HUES64 (cell line): Measurements from ENCODE around the gene SERPINA3.

Experiments used
- H3K27ac ChIP-seq: 2 replicates; pipeline ENCODE4 v1.7.0; 2013; ENCODE audit warnings: low read depth, low read length, inconsistent platforms
- H3K27me3 ChIP-seq: 2 replicates; pipeline ENCODE4 v1.6.1; 2013; ENCODE audit warnings: mild to moderate bottlenecking, low read length; ENCODE audit not compliant: insufficient read depth
- H3K36me3 ChIP-seq: 2 replicates; pipeline ENCODE4 v1.6.1; 2013; ENCODE audit warnings: mild to moderate bottlenecking, low read length; ENCODE audit not compliant: insufficient read depth
- H3K4me1 ChIP-seq: 2 replicates; pipeline ENCODE4 v1.6.1; 2013; ENCODE audit warnings: mild to moderate bottlenecking, low read length, moderate library complexity; ENCODE audit not compliant: insufficient read depth
- H3K4me3 ChIP-seq: 2 replicates; pipeline ENCODE4 v1.5.1; 2013; ENCODE audit warnings: mild to moderate bottlenecking, low read length, moderate library complexity
- H3K9ac ChIP-seq: 2 replicates; pipeline ENCODE4 v1.6.1; 2013; ENCODE audit warnings: mild to moderate bottlenecking, low read depth, low read length
- H3K9me3 ChIP-seq: 2 replicates; pipeline ENCODE4 v1.6.1; 2013; ENCODE audit warnings: low read depth, low read length; ENCODE audit not compliant: insufficient read depth
- whole genome bisulfite sequencing: fragments of 150-250, 120-280 bp; methylation state at CpG from one replicate; pipeline ENCODE4 v1.1.7; 2013; ENCODE audit warnings: missing lambda C conversion rate; 5-methylcytosine and 5-hydroxymethylcytosine counted together

The SERPINA3 gene

GRCh38 chr14:94623856-94624499 is 11.8 kb downstream of the SERPINA3 start:
- H3K9ac ChIP-seq = no peak overlapping the region
- no peak overlapping the region for H3K4me3 ChIP-seq
- no peak overlapping the region for H3K27ac ChIP-seq
- H3K9me3 ChIP-seq = peaks cover 11% of the 10 kb centered on the region; the same call in 1 of the 2 replicates
- H3K27me3 ChIP-seq = no peaks in the 10 kb centered on the region
- WGBS = 97% methylated on average over 7 of the region's 7 CpGs
- no peaks in the 10 kb centered on the region for H3K4me1 ChIP-seq
- no peaks in the 10 kb centered on the region for H3K36me3 ChIP-seq

GRCh38 chr14:94624537-94625352 is 12.6 kb downstream of the SERPINA3 start:
- no peaks in the 10 kb centered on the region for H3K27me3 ChIP-seq
- no peak overlapping the region for H3K4me3 ChIP-seq
- H3K36me3 ChIP-seq = no peaks in the 10 kb centered on the region
- 93% methylated on average over 10 of the region's 10 CpGs for WGBS
- peaks cover 4% of the 10 kb centered on the region; the same call in 1 of the 2 replicates for H3K9me3 ChIP-seq
- H3K4me1 ChIP-seq = no peaks in the 10 kb centered on the region
- H3K27ac ChIP-seq = no peak overlapping the region
- no peak overlapping the region for H3K9ac ChIP-seq

- Histone ChIP-seq H3K27ac (no peak overlapping the region), H3K27me3 (no peaks in the 10 kb centered on the region), H3K9me3 (0 out of 2 replicates have a peak, but pooled peaks cover 2% of the 10 kb centered on the region), H3K4me1 (no peaks in the 10 kb centered on the region), H3K4me3 (no peak overlapping the region), H3K9ac (no peak overlapping the region), H3K36me3 (no peaks in the 10 kb centered on the region)
- WGBS = 93% methylated on average over 2 of the region's 2 CpGs
These were observed 13.1 kb downstream of the SERPINA3 start for GRCh38 chr14:94625353-94625635.

DNA sequence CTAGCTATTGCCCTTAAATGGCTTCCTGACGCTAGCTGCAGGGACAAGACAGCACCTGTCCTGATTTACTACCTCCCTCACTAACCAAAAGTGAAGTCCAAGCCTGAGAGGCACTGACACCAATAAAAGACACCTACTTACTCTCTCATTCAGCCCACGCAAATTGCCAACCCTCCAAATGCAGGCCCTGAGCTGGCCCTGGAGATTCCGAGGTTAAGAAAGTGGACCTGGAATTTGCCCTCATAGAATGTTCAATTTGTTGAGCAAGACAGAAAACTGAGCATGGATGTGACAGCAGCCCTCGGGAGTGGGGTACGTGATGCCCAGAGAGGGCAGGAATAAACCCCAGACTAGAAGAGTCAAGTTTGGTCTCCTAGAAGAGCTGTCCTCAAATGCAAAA is 16.4 kb downstream of the SERPINA3 start:
- Histone ChIP-seq H3K27ac (no peak overlapping the region), H3K9ac (no peak overlapping the region), H3K4me3 (no peak overlapping the region), H3K9me3 (no peaks in the 10 kb centered on the region), H3K27me3 (no peaks in the 10 kb centered on the region), H3K4me1 (no peaks in the 10 kb centered on the region), H3K36me3 (no peaks in the 10 kb centered on the region)
- WGBS = 91% methylated on average over 5 of the region's 5 CpGs

DNA sequence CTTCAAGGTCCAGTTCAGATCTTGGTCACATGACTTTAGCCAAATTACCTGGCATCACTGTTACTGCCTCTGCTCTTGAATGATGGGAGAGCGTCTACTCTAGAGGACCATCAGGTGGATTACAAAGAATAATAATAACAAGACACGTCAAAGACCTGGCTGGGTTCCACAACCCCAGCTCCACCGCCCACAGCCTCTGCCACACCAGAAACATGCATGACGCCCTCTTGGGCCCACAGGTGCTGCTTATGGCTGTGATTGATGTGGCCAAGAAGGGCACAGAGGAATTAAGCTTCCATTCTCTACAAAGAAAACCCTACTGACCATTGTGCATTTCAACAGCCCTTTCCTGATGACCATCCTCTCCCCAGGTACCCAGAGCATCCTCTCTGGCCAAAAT is 18.2 kb downstream of the SERPINA3 start:
- H3K9ac ChIP-seq = no peak overlapping the region
- H3K27me3 ChIP-seq = no peaks in the 10 kb centered on the region
- H3K9me3 ChIP-seq = no peaks in the 10 kb centered on the region
- WGBS = 88% methylated on average over 4 of the region's 4 CpGs
- H3K4me1 ChIP-seq = no peaks in the 10 kb centered on the region
- no peak overlapping the region for H3K27ac ChIP-seq
- H3K36me3 ChIP-seq = no peaks in the 10 kb centered on the region
- H3K4me3 ChIP-seq = no peak overlapping the region

- 96% methylated on average over 1 of the region's 1 CpG for WGBS
- Histone ChIP-seq H3K36me3 (no peaks in the 10 kb centered on the region), H3K9ac (no peak overlapping the region)
These were observed 18.9 kb downstream of the SERPINA3 start for GRCh38 chr14:94631050-94631449.

DNA sequence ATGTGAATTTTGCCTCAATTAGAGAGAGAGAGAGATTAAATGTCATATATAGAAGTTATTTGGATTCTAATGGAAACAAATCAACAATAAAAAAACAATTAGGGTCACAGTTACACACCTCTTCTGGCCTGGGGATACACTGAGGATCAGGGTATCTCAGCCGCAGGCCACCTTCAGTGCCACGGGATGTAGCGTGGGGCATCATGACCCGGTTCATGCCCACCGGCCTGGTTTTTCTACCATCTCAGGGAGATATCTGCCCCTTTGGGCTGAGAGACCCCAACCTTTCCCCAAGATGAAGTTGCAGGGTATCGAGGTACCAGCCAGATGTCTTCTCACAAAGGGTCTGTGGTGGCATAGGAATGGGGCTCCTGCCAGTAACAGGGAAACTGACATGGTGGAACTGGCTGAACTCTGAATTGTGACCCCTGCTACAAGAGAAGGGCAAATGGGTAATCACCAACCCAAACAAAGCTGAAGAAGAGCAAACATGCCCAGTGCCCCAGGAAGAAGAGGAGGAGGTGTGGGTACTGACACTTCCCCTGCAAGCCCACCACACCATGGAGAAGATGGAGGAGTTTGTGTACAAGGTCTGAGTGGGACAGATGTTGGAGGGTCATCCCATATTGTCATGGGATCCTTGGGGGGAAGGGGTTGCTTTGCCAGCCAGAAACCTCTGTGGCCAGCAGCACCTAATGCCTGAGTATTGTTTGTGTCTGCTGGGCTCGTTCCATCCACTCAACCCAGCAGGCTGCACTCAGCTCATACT is 19.5 kb downstream of the SERPINA3 start:
- Histone ChIP-seq H3K27ac (no peak overlapping the region), H3K27me3 (no peaks in the 10 kb centered on the region), H3K36me3 (no peaks in the 10 kb centered on the region), H3K9me3 (no peaks in the 10 kb centered on the region), H3K4me1 (no peaks in the 10 kb centered on the region), H3K4me3 (no peak overlapping the region), H3K9ac (no peak overlapping the region)
- WGBS = 91% methylated on average over 7 of the region's 7 CpGs

More at GRCh38 chr14:94631050-94631449, 18.9 kb downstream of the SERPINA3 start:
- Histone ChIP-seq H3K9me3 (no peaks in the 10 kb centered on the region), H3K27ac (no peak overlapping the region), H3K4me1 (no peaks in the 10 kb centered on the region), H3K4me3 (no peak overlapping the region), H3K27me3 (no peaks in the 10 kb centered on the region)

GRCh38 chr14:94632305-94632590 is 20.1 kb downstream of the SERPINA3 start:
- Histone ChIP-seq H3K36me3 (no peaks in the 10 kb centered on the region), H3K9ac (no peak overlapping the region), H3K27me3 (no peaks in the 10 kb centered on the region), H3K9me3 (no peaks in the 10 kb centered on the region), H3K27ac (no peak overlapping the region), H3K4me1 (no peaks in the 10 kb centered on the region), H3K4me3 (no peak overlapping the region)
- 91% methylated on average over 4 of the region's 4 CpGs for WGBS

DNA sequence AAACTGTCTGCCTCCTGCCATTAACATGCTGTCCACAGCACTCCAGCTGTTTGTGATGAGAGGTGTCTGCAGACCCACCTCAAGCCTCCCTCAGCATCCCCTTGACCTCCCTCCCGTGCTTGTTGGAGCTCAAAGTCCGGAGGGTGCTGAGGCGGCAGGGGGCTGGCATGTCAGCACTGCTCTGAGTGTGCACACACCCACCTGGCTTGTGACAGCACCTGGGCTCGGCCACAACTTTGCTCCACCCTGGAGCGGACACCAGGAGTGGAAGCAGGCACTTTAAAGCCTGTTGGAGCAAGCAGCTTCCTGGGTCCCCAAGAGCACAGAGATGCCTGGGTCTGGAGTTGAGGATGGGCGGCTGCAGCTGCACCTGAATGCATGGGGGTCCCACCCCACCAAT is 20.9 kb downstream of the SERPINA3 start:
- Histone ChIP-seq H3K4me1 (no peaks in the 10 kb centered on the region), H3K27me3 (no peaks in the 10 kb centered on the region), H3K36me3 (no peaks in the 10 kb centered on the region), H3K9ac (no peak overlapping the region), H3K4me3 (no peak overlapping the region), H3K27ac (no peak overlapping the region), H3K9me3 (no peaks in the 10 kb centered on the region)
- WGBS = 92% methylated on average over 6 of the region's 6 CpGs

DNA sequence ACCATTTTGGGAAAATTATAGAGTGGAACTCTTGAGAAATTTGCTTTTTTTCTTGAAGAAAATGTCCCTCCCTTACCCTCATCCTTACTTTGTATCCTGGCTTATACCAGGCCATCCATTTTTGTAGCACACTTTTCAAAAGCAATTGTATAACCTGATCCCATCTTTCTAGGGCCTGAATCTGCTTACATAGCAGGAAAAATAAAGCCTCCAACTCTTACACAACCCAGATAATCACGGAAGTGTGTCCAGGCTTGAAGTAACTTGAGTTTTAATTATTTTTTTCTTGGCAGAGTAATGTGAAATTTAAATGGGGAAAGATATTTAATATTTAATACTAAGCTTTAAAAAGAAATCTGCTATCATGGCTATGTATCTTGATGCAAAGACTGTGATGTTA is 23.0 kb downstream of the SERPINA3 start:
- Histone ChIP-seq H3K4me1 (no peaks in the 10 kb centered on the region), H3K27me3 (no peaks in the 10 kb centered on the region), H3K9ac (no peak overlapping the region), H3K9me3 (no peaks in the 10 kb centered on the region), H3K27ac (no peak overlapping the region), H3K4me3 (no peak overlapping the region), H3K36me3 (no peaks in the 10 kb centered on the region)
- no CpG with 5 or more reads among the region's 1 CpG for WGBS

DNA sequence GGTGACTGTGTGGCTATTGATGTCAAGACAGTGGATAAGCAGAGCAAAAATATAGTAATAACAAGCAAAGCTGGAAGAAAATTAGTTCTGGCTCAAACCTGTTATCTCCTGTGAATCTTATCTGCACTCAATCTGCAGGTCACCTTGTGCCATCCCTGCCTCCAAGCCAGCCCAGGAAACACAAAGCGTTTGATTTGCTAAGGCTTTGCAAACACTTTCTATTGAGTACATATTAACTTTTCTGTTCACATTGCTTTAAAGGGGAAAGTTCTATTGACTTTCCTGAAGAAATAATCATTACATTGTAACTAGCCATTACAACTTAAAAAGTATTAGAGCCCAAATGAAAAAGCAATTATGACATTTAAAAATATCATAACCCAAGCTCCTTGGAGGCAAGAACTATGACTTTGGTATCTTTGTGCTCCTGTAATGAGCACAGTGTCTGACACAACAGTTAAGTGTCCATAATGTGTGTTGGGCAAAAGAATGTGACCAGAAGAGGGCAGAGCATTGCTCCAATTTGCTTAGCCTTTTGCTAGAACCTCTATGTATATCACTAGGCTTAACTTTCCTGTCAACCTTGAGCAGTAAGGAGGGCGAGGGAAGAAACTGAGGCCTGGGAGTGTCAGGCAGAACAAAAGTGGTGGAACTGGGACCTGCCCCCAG is 24.7 kb downstream of the SERPINA3 start:
- Histone ChIP-seq H3K4me3 (no peak overlapping the region), H3K4me1 (no peaks in the 10 kb centered on the region), H3K27ac (no peak overlapping the region), H3K27me3 (no peaks in the 10 kb centered on the region), H3K9me3 (no peaks in the 10 kb centered on the region), H3K36me3 (no peaks in the 10 kb centered on the region), H3K9ac (no peak overlapping the region)
- 85% methylated on average over 2 of the region's 2 CpGs for WGBS
